K562 (cell line): Measurements from ENCODE around the gene RIPOR2. TPM values are rescaled to one million over a fixed set of nuclear protein-coding genes. Genes with fewer than 3 reads are reported as not detected.

Experiments
- ATAC-seq: fragments of 200-7000 bp; cut with Tn5 transposase; 3 replicates; pipeline ENCODE4 v1.9.1; 2020; ENCODE audit warnings: moderate library complexity
- BruUV-seq: library from RNA; stranded (reverse); fragments of 400-500 nt; replicated peaks from 2 replicates; lab custom pipeline; 2021; lab: Mats Ljungman, UMichigan
- CTCF ChIA-PET: fragments of 300-600 bp; formaldehyde crosslinking; extraction: SDS; loops from one replicate; lab custom pipeline; 2021; ENCODE audit warnings: low intra/inter-chr PET ratio; lab: Yijun Ruan, JAX
- POLR2A ChIA-PET: fragments of 300-600, 350-650 bp; sonication (Branson Sonifier 250); formaldehyde crosslinking; extraction: SDS; loops from one replicate; lab custom pipeline; 2021; ENCODE audit warnings: antibody characterized with exemption, inconsistent platforms; lab: Yijun Ruan, JAX
- DNase-seq, 4 experiments: peaks; one replicate each; pipeline versions ENCODE4 v3.0.0 to v3.0.0-alpha.2; 2011 to 2018; ENCODE audit warnings: low spot score in 3 of 4, mixed read lengths in 3 of 4; ENCODE audit errors: extremely low read depth in 1 of 4
- FAIRE-seq: peaks from 2 replicates; lab custom pipeline; 2011; peaks lifted over from hg19 to GRCh38; lab: Jason Lieb, UNC
- H2AFZ ChIP-seq: 2 replicates; pipeline ENCODE4 v1.6.0; 2011; ENCODE audit warnings: low read depth, low read length, control low read depth, inconsistent platforms
- H3K27ac ChIP-seq: fragments of 200-600 bp; 3 replicates; pipeline ENCODE4 v1.8.0; 2011; ENCODE audit warnings: low read depth, mild to moderate bottlenecking, control low read depth, inconsistent platforms, low read length, moderate library complexity, mixed read lengths; ENCODE audit errors: extremely low read depth
- H3K27me3 ChIP-seq, 2 experiments: fragments of 300-600 bp in 1 of 2; 2 replicates in 1 of 2; 3 replicates in 1 of 2; pipeline versions ENCODE4 v1.6.0 to v1.8.0; 2011; ENCODE audit warnings: inconsistent platforms in 2 of 2, low read length in 2 of 2, mild to moderate bottlenecking in 1 of 2, mixed read lengths in 1 of 2, moderate library complexity in 1 of 2; ENCODE audit not compliant: control insufficient read depth in 2 of 2, insufficient read depth in 2 of 2
- H3K36me3 ChIP-seq: fragments of 300-600 bp; 3 replicates; pipeline ENCODE4 v1.8.0; 2011; ENCODE audit warnings: mild to moderate bottlenecking, low read length, inconsistent platforms; ENCODE audit not compliant: control insufficient read depth, insufficient read depth
- H3K4me1 ChIP-seq, 2 experiments: fragments of 200-600 bp in 1 of 2; replicated peaks in 1 of 2; 2 replicates in 1 of 2; 3 replicates in 1 of 2; pipeline versions ENCODE4 v1.5.1 to v1.8.0; 2011; ENCODE audit warnings: inconsistent platforms in 2 of 2, low read length in 2 of 2, mild to moderate bottlenecking in 1 of 2, mixed read lengths in 1 of 2, moderate library complexity in 1 of 2; ENCODE audit not compliant: control insufficient read depth in 2 of 2, insufficient read depth in 2 of 2
- H3K4me2 ChIP-seq: 2 replicates; pipeline ENCODE4 v1.6.1; 2011; ENCODE audit warnings: low read length, control low read depth, inconsistent platforms, mixed read lengths; ENCODE audit not compliant: insufficient read depth
- H3K4me3 ChIP-seq: fragments of 200-600 bp; sonication (generic), shearing (Covaris generic); 2 replicates; pipeline ENCODE4 v1.5.1; 2016; ENCODE audit warnings: control low read depth, inconsistent platforms
- H3K79me2 ChIP-seq: fragments of 200-600 bp; 3 replicates; pipeline ENCODE4 v1.8.0; 2011; ENCODE audit warnings: low read length, inconsistent platforms; ENCODE audit not compliant: control insufficient read depth, insufficient read depth
- H3K9ac ChIP-seq, 2 experiments: 2 replicates each; pipeline versions ENCODE4 v1.6.0 to v1.6.1; 2011; ENCODE audit warnings: low read depth in 2 of 2, low read length in 2 of 2, control low read depth in 1 of 2, inconsistent platforms in 1 of 2, mild to moderate bottlenecking in 1 of 2, mixed read lengths in 1 of 2; ENCODE audit not compliant: insufficient read depth in 1 of 2
- H3K9me1 ChIP-seq: one replicate; pipeline ENCODE4 v1.6.0; 2011; ENCODE audit warnings: inconsistent platforms, mild to moderate bottlenecking, low read length, moderate library complexity; ENCODE audit not compliant: control insufficient read depth, insufficient read depth
- H3K9me3 ChIP-seq: replicated peaks from 2 replicates; pipeline ENCODE4 v1.5.1; 2011; ENCODE audit warnings: low read depth, low read length, inconsistent platforms; ENCODE audit not compliant: control insufficient read depth, insufficient read depth
- H4K20me1 ChIP-seq: replicated peaks from 2 replicates; pipeline ENCODE4 v1.6.1; 2011; ENCODE audit warnings: low read length, inconsistent platforms, mixed read lengths; ENCODE audit not compliant: control insufficient read depth, insufficient read depth
- ETS2 ChIP-seq: IDR thresholded peaks from 2 replicates; pipeline ENCODE4 v1.6.1; 2016; ENCODE audit warnings: borderline replicate concordance, missing genetic modification characterization, mild to moderate bottlenecking, moderate library complexity, missing compliant biosample characterization; ENCODE audit not compliant: poor library complexity, severe bottlenecking
- HDAC2 ChIP-seq: fragments of 450-650 bp; IDR thresholded peaks from 2 replicates; pipeline ENCODE4 v1.6.1; 2016; ENCODE audit warnings: mild to moderate bottlenecking
- HDAC6 ChIP-seq: IDR thresholded peaks from 2 replicates; pipeline ENCODE4 v1.6.1; 2012; ENCODE audit warnings: low read depth, mild to moderate bottlenecking, control low read depth, inconsistent platforms, low read length, moderate library complexity
- HMBOX1 ChIP-seq: sonication (generic); IDR thresholded peaks from 2 replicates; pipeline ENCODE4 v1.6.1; 2016
- ILK ChIP-seq: fragments of 450-650 bp; IDR thresholded peaks from 2 replicates; pipeline ENCODE4 v1.6.1; 2016; ENCODE audit warnings: missing genetic modification characterization, low read depth, mild to moderate bottlenecking, missing compliant biosample characterization, moderate library complexity, borderline replicate concordance
- KDM2B ChIP-seq: fragments of 250-450 bp; sonication (Bioruptor Pico); IDR thresholded peaks from 2 replicates; pipeline ENCODE4 v1.8.0; 2021; ENCODE audit warnings: mild to moderate bottlenecking, moderate library complexity
- NFE2 ChIP-seq: IDR thresholded peaks from 2 replicates; pipeline ENCODE4 v1.6.1; 2014; ENCODE audit warnings: antibody characterized with exemption, low read depth
- SAP30 ChIP-seq: fragments of 200-600 bp; sonication (generic); IDR thresholded peaks from 2 replicates; pipeline ENCODE4 v1.6.1; 2012; ENCODE audit warnings: borderline replicate concordance, low read depth, mild to moderate bottlenecking, moderate library complexity, low read length, control low read depth, inconsistent platforms; ENCODE audit not compliant: insufficient read depth, poor library complexity, severe bottlenecking
- ZBTB1 ChIP-seq: sonication (generic); formaldehyde crosslinking; IDR thresholded peaks from 2 replicates; pipeline ENCODE4 v1.8.1; 2023; ENCODE audit warnings: missing genetic modification reagents, low read depth, mild to moderate bottlenecking, borderline replicate concordance
- WGBS: fragments of 100-300 bp; shearing (Covaris generic); methylation state at CpG from one replicate; pipeline ENCODE4 v1.1.6; 2016; ENCODE audit warnings: low coverage, mixed read lengths; ENCODE audit not compliant: insufficient coverage; ENCODE audit errors: missing lambda C conversion rate; 5-methylcytosine and 5-hydroxymethylcytosine counted together
- in situ Hi-C: fragments of 300-500 bp; cut with MboI; formaldehyde crosslinking; loops from 4 replicates; pipeline ENCODE4 v1.15.0; 2018; ENCODE audit warnings: inconsistent platforms, mixed read lengths
- intact Hi-C: fragments of 100-400 bp; cut with micrococcal nuclease; formaldehyde crosslinking; loops from 2 replicates; pipeline ENCODE4 v1.14.2; 2022
- polyA plus RNA-seq, 8 experiments: library from polyadenylated mRNA; depleted of rRNA in 4 of 8; stranded (reverse) in 5 of 8; unstranded in 3 of 8; fragments of >200 nt; fragmentation: Nextera tagmentation in 2 of 8; fragmentation: Illumina TruSeq in 1 of 8; extraction: Ambion mirVana in 2 of 8; extraction: Trizol in 1 of 8; gene quantifications; 2 replicates each; pipeline versions ENCODE4 v1.2.1 to v1.2.3, GENCODE V29; 2011 to 2014; ENCODE audit warnings: inconsistent platforms in 1 of 8, missing spikeins in 1 of 8
- total RNA-seq, 7 experiments: library from RNA; depleted of rRNA in 6 of 7; stranded (reverse); fragments of >200 nt in 6 of 7; fragmentation: Illumina TruSeq in 2 of 7; extraction: Trizol in 2 of 7; gene quantifications; 2 replicates each; pipeline versions ENCODE4 v1.2.1 to v1.2.3, GENCODE V29; 2011 to 2021; ENCODE audit warnings: low replicate concordance in 1 of 7

RIPOR2 gene
- total and polyA plus RNA-seq, 9 of the 15 experiments (the other 6 are each of a cell fraction or from before 2014, with no cell fraction given), result 0.04 to 1.0 (median 0.47) TPM; not detected in 2

- ATAC-seq, result no peak
- no peak overlapping the region for H3K9ac ChIP-seq
These were observed 42.4 kb downstream of the RIPOR2 start for GRCh38 chr6:24893342-24893850.

More at GRCh38 chr6:24893342-24893850, 42.4 kb downstream of the RIPOR2 start:
- intact Hi-C loops, result no loop called here
- no peaks in the 10 kb centered on the region for H3K79me2 ChIP-seq
- no peak for FAIRE-seq
- no peak for DNase-seq
- no peaks in the 10 kb centered on the region for H4K20me1 ChIP-seq
- H3K27ac ChIP-seq, result no peak overlapping the region
- CTCF ChIA-PET, result no interaction called here
- TF ChIP-seq KDM2B (CRISPR knock-in tag) (no peak), ETS2 (no peak), ILK (tag) (no peak), SAP30 (no peak), NFE2 (no peak), HDAC2 (no peak), HMBOX1 (no peak), HDAC6 (no peak), ZBTB1 (CRISPR knock-in tag) (no peak)
- TF ChIP-seq, all 486 proteins: peak for 0
- H2AFZ ChIP-seq, result no peak overlapping the region
- in situ Hi-C loops, result no loop called here
- 0% methylated on average over 1 of the region's 1 CpG for WGBS
- no peaks in the 10 kb centered on the region for H3K9me1 ChIP-seq
- H3K9me3 ChIP-seq, result no peaks in the 10 kb centered on the region
- peaks cover 4 to 8% of the 10 kb centered on the region in 2 experiments; a peak in 4 of 5 replicates for H3K27me3 ChIP-seq
- no TSS peak for BruUV-seq
- H3K4me2 ChIP-seq, result no peak overlapping the region
- no peak overlapping the region for H3K4me3 ChIP-seq
- POLR2A ChIA-PET, result no interaction called here
- H3K4me1 ChIP-seq, result no peaks in the 10 kb centered on the region
- H3K36me3 ChIP-seq, result no peaks in the 10 kb centered on the region
